WERI-Rb-1 (cell line): ENCODE measurements around the gene ASIC3.
"Not testable (repeated sequence)": the region's sequence is repeated elsewhere in the genome, so short reads cannot be mapped to it uniquely, and the experiment has no call there.

Experiments used
- DNase-seq: peaks from one replicate; pipeline ENCODE4 v3.0.0-alpha.2; 2020
- H3K27ac ChIP-seq: fragments of 250-450 bp; sonication (Bioruptor Pico); 2 replicates; pipeline ENCODE4 v1.5.1; 2020; ENCODE audit warnings: mild to moderate bottlenecking, moderate library complexity
- H3K27me3 ChIP-seq: fragments of 250-450 bp; sonication (Bioruptor Pico); 2 replicates; pipeline ENCODE4 v1.5.1; 2021; ENCODE audit warnings: mild to moderate bottlenecking, low read depth, moderate library complexity; ENCODE audit not compliant: insufficient read depth, severe bottlenecking
- H3K36me3 ChIP-seq: fragments of 250-450 bp; sonication (Bioruptor Pico); 2 replicates; pipeline ENCODE4 v1.5.1; 2020; ENCODE audit warnings: mild to moderate bottlenecking, moderate library complexity
- H3K4me3 ChIP-seq: 2 replicates; pipeline ENCODE4 v1.5.1; 2011; ENCODE audit warnings: low read depth, mild to moderate bottlenecking, control low read depth, low read length
- H3K9me3 ChIP-seq: fragments of 250-450 bp; sonication (Bioruptor Pico); 2 replicates; pipeline ENCODE4 v1.5.1; 2021; ENCODE audit warnings: mild to moderate bottlenecking, moderate library complexity; ENCODE audit not compliant: severe bottlenecking
- CTCF ChIP-seq: IDR thresholded peaks from 2 replicates; pipeline ENCODE4 v1.5.1; 2011; ENCODE audit warnings: low read depth, mild to moderate bottlenecking, control low read depth, inconsistent platforms, low read length

Gene ASIC3

GRCh38 chr7:151025924-151026671 is 22.2 kb upstream of the ASIC3 start:
- no peak for DNase-seq
- Histone ChIP-seq H3K27ac (peak overlapping the region; percentile 73), H3K9me3 (no peaks in the 10 kb centered on the region), H3K36me3 (no peaks in the 10 kb centered on the region), H3K4me3 (no peak overlapping the region), H3K27me3 (no peaks in the 10 kb centered on the region)
- TF ChIP-seq CTCF: no peak

DNA sequence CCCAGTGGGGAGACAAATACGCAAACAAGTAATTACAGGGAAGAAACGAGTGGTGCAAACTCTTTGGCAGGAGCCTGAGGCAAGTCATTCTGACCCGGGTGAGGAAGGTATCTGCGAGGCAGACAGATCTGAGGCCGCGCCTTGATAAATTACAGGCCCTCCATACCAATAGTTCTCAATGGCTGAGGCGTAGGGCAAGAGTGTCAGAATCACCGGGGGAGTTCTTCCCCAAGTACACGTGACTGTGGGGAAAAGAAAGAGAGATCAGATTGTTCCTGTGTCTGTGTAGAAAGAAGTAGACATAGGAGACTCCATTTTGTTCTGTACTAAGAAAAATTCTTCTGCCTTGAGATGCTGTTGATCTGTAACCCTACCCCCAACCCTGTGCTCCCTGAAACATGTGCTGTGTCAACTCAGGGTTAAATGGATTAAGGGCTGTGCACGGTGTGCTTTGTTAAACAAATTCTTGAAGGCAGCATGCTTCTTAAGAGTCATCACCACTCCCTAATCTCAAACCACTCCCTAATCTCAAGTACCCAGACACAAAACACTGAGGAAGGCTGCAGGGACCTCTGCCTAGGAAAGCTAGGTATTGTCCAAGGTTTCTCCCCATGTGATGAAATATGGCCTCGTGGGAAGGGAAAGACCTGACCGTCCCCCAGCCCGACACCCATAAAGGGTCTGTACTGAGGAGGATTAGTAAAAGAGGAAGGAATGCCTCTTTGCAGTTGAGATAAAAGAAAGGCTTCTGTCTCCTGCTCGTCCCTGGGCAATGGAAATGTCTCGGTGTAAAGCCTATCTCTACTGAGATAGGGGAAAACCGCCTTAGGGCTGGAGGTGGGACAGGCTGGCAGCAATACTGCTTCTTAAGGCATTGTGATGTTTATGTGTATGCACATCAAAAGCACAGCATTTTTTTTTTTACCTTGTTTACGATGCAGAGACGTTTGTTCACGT is 21.3 kb upstream of the ASIC3 start:
- not testable (repeated sequence) for H3K27me3 ChIP-seq, H3K36me3 ChIP-seq, H3K9me3 ChIP-seq
- DNase-seq: peak; percentile 48
- Histone ChIP-seq H3K4me3 (peak overlapping the region; percentile 81), H3K27ac (peak overlapping the region; percentile 73)

DNA sequence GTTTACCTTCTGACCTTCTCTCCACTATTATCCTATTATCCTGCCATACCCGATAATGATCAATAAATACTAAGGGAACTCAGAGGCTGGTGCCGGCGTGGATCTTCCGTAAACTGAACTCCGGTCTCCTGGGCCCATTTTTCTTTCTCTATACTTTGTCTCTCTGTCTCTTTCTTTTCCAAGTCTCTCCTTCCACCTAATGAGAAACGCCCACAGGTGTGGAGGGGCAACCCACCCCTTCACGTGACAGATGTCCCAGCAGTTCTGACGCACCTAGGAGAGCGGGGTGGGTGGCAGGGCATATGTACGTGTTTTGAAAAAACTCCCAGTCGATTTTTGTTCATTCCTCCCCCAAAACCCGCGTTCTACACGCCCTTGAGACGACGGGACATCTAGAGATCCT is 20.6 kb upstream of the ASIC3 start:
- H3K9me3 ChIP-seq, H3K27me3 ChIP-seq, DNase-seq, H3K36me3 ChIP-seq: not testable (repeated sequence)
- Histone ChIP-seq H3K4me3 (peak overlapping the region; percentile 81), H3K27ac (peak overlapping the region; percentile 73)

- peak within 1 kb of the TSS; percentile 81 for H3K4me3 ChIP-seq
- peak within 1 kb of the TSS; percentile 73 for H3K27ac ChIP-seq
- no peaks in the 10 kb centered on the region for H3K36me3 ChIP-seq
- H3K27me3 ChIP-seq: no peaks in the 10 kb centered on the region
- peak; percentile 99 for DNase-seq
- TF ChIP-seq CTCF: peak; percentile 62
- H3K9me3 ChIP-seq: no peaks in the 10 kb centered on the region
These were observed 20.0 kb upstream of the ASIC3 start, which contains the start of gene ABCB8 for GRCh38 chr7:151028131-151028947. ABCB8 (plus strand) TSS chr7:151028450; CDS start chr7:151028516, 66 bp downstream.

DNA sequence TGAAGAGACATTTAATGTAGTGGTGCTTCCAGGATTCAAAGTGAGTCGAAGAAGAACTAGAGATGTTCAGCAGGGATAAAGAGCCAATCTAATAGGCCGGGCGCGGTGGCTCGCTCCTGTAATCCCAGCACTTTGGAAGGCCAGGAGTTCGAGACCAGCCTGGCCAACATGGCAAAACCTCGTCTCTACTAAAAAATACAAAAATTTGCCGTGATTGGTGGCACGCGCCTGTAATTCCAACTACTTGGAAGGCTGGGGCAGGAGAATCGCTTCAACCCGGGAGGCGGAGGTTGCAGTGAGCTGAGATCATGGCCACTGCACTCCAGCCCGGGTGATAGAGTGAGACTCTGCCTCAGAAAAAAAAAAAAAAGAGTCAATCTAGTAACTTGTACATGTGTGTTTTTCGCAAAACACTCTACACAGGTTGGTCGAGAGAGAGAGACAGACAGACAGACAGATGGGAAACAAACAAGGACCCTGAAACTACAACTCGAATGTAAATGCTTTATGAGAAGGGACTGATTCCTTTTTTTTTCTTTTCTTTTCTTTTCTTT is 19.3 kb upstream of the ASIC3 start:
- H3K27ac ChIP-seq: peak overlapping the region; percentile 61
- TF ChIP-seq CTCF: no peak
- no peak for DNase-seq
- no peaks in the 10 kb centered on the region for H3K27me3 ChIP-seq
- H3K36me3 ChIP-seq: no peaks in the 10 kb centered on the region
- H3K9me3 ChIP-seq: no peaks in the 10 kb centered on the region
- H3K4me3 ChIP-seq: peak overlapping the region; percentile 81

GRCh38 chr7:151031011-151031410 is 17.3 kb upstream of the ASIC3 start:
- DNase-seq: no peak
- Histone ChIP-seq H3K27ac (no peak overlapping the region), H3K9me3 (no peaks in the 10 kb centered on the region), H3K36me3 (peaks cover 9% of the 10 kb centered on the region), H3K4me3 (no peak overlapping the region), H3K27me3 (no peaks in the 10 kb centered on the region)
- no peak for TF ChIP-seq CTCF
